SH-SY5Y (cell line): ENCODE data around the gene SLC2A13.

Experiments used
- GATA2 ChIP-seq: IDR thresholded peaks from 2 replicates; pipeline ENCODE4 v1.6.1; 2011; ENCODE audit warnings: mild to moderate bottlenecking, low read depth, low read length
- GATA3 ChIP-seq: IDR thresholded peaks from 2 replicates; pipeline ENCODE4 v1.6.1; 2011; ENCODE audit warnings: low read depth, mild to moderate bottlenecking, low read length, moderate library complexity

- no peak for TF ChIP-seq GATA3
- TF ChIP-seq GATA2, result no peak
Observed at GRCh38 chr12:40117818-40118217, 11.9 kb upstream of the SLC2A13 start.
